Amygdala (tissue), 56 donors: ENCODE data around the gene OR11L1.

ENCODE experiments used
- DNase-seq, 56 donors: peaks; one replicate each; lab custom pipeline; 2025; lab: John Stamatoyannopoulos, UW

OR11L1 gene

GRCh38 chr1:247841796-247842195 lies at the start of gene OR11L1:
OR11L1 (minus strand) TSS chr1:247841896; CDS start chr1:247841896, 0 bp downstream.
- no peak for DNase-seq

- DNase-seq: no peak
Observed at GRCh38 chr1:247884797-247885413, 43.2 kb upstream of the OR11L1 start.

- no peak for DNase-seq
Observed at GRCh38 chr1:247883346-247883745, 41.6 kb upstream of the OR11L1 start.

GRCh38 chr1:247865416-247865815 lies 23.7 kb upstream of the OR11L1 start:
- DNase-seq: no peak

GRCh38 chr1:247864644-247865043 lies 22.9 kb upstream of the OR11L1 start:
- no peak for DNase-seq

GRCh38 chr1:247862756-247863155 lies 21.1 kb upstream of the OR11L1 start:
- DNase-seq: no peak

- DNase-seq: no peak
Observed at GRCh38 chr1:247857985-247858619, 16.4 kb upstream of the OR11L1 start.

GRCh38 chr1:247857069-247857984 lies 15.6 kb upstream of the OR11L1 start, which contains the start of gene TRIM58:
TRIM58 (plus strand) TSS chr1:247857187; CDS start chr1:247857247, 60 bp downstream.
- peak in 4 of 56 donors; percentile 3 to 32 (median 16) for DNase-seq

GRCh38 chr1:247855911-247856310 lies 14.2 kb upstream of the OR11L1 start:
- no peak for DNase-seq

GRCh38 chr1:247854899-247855545 lies 13.3 kb upstream of the OR11L1 start:
- no peak for DNase-seq

GRCh38 chr1:247849616-247850015 lies 7.9 kb upstream of the OR11L1 start:
- DNase-seq: no peak

- no peak for DNase-seq
Observed at GRCh38 chr1:247848346-247848745, 6.7 kb upstream of the OR11L1 start.

GRCh38 chr1:247845693-247846017 lies 4.0 kb upstream of the OR11L1 start:
- no peak for DNase-seq

GRCh38 chr1:247845011-247845692 lies 3.5 kb upstream of the OR11L1 start:
- DNase-seq: no peak

GRCh38 chr1:247843411-247843810 lies 1.7 kb upstream of the OR11L1 start:
- no peak for DNase-seq

GRCh38 chr1:247840818-247841217 lies 878 bp downstream of the OR11L1 start:
- no peak for DNase-seq

- no peak for DNase-seq
Observed at GRCh38 chr1:247833601-247834000, 8.1 kb downstream of the OR11L1 start.

- no peak for DNase-seq
Observed at GRCh38 chr1:247829656-247830055, 12.0 kb downstream of the OR11L1 start.

GRCh38 chr1:247825362-247825761 lies 16.3 kb downstream of the OR11L1 start:
- DNase-seq: no peak

GRCh38 chr1:247824023-247824422 lies 17.7 kb downstream of the OR11L1 start, which contains the start of gene OR14A16:
OR14A16 (minus strand) TSS chr1:247824119; CDS start chr1:247815729, 8,390 bp downstream.
- no peak for DNase-seq
